Endothelial cell of umbilical vein (primary cell): ENCODE data around the gene STAT5B. TPM values are rescaled to one million over a fixed set of nuclear protein-coding genes. Genes with fewer than 3 reads are reported as not detected.

ENCODE experiments used
- BruUV-seq: library from RNA; stranded (reverse); fragments of 400-500 nt; replicated peaks from 2 replicates; lab custom pipeline; 2021; lab: Mats Ljungman, UMichigan
- CTCF ChIA-PET: fragments of 300-600, 350-600 bp; sonication (Branson Sonifier 250); formaldehyde crosslinking; loops from one replicate; lab custom pipeline; 2021; ENCODE audit warnings: antibody characterized with exemption, inconsistent platforms; lab: Charles Lee
- POLR2A ChIA-PET: fragments of 300-600, 350-600 bp; sonication (Branson Sonifier 250); formaldehyde crosslinking; loops from one replicate; lab custom pipeline; 2021; ENCODE audit warnings: antibody characterized with exemption, inconsistent platforms; lab: Charles Lee
- DNase-seq: peaks from one replicate; pipeline ENCODE4 v3.0.0-alpha.2; 2011; ENCODE audit warnings: low read depth, low spot score
- FAIRE-seq: peaks from 2 replicates; lab custom pipeline; 2011; peaks lifted over from hg19 to GRCh38; lab: Jason Lieb, UNC
- H2AFZ ChIP-seq: 2 replicates; pipeline ENCODE4 v1.6.0; 2012; ENCODE audit warnings: low read depth, low read length, control low read depth, inconsistent platforms
- H3K27ac ChIP-seq: 2 replicates; pipeline ENCODE4 v1.5.1; 2011; ENCODE audit warnings: low read depth, mild to moderate bottlenecking, control low read depth, low read length, moderate library complexity; ENCODE audit not compliant: insufficient read depth
- H3K27me3 ChIP-seq, 2 experiments: 2 replicates each; pipeline versions ENCODE4 v1.6.0 to v1.6.1; 2011; ENCODE audit warnings: low read length in 2 of 2, mixed read lengths in 1 of 2; ENCODE audit not compliant: control insufficient read depth in 2 of 2, insufficient read depth in 2 of 2
- H3K36me3 ChIP-seq, 2 experiments: 2 replicates in 1 of 2; 3 replicates in 1 of 2; pipeline ENCODE4 v1.5.1; 2011; ENCODE audit warnings: low read length in 2 of 2, mild to moderate bottlenecking in 1 of 2, moderate library complexity in 1 of 2; ENCODE audit not compliant: control insufficient read depth in 2 of 2, insufficient read depth in 2 of 2; ENCODE audit errors: extremely low read depth in 1 of 2
- H3K4me1 ChIP-seq: 3 replicates; pipeline ENCODE4 v1.5.1; 2011; ENCODE audit warnings: mild to moderate bottlenecking, low read length; ENCODE audit not compliant: control insufficient read depth, insufficient read depth; ENCODE audit errors: extremely low read depth
- H3K4me2 ChIP-seq: 2 replicates; pipeline ENCODE4 v1.6.1; 2011; ENCODE audit warnings: low read length, control low read depth, mixed read lengths; ENCODE audit not compliant: insufficient read depth
- H3K4me3 ChIP-seq, 3 experiments: fragments of 200-600 bp in 1 of 3; sonication (generic), shearing (Covaris generic) in 1 of 3; replicated peaks in 1 of 3; 2 replicates each; pipeline ENCODE4 v1.5.1; 2011 to 2016; ENCODE audit warnings: control low read depth in 3 of 3, low read length in 3 of 3, mild to moderate bottlenecking in 2 of 3, inconsistent platforms in 1 of 3, low read depth in 1 of 3, moderate library complexity in 1 of 3; ENCODE audit not compliant: insufficient read depth in 1 of 3
- H3K79me2 ChIP-seq: 2 replicates; pipeline ENCODE4 v1.6.0; 2012; ENCODE audit warnings: low read length, inconsistent platforms; ENCODE audit not compliant: control insufficient read depth, insufficient read depth
- H3K9ac ChIP-seq: replicated peaks from 2 replicates; pipeline ENCODE3; 2011; ENCODE audit warnings: low read length, control low read depth; ENCODE audit not compliant: insufficient read depth; ENCODE audit errors: extremely low read depth
- H3K9me1 ChIP-seq: replicated peaks from 3 replicates; pipeline ENCODE4 v1.6.0; 2011; ENCODE audit warnings: mild to moderate bottlenecking, low read length; ENCODE audit not compliant: control insufficient read depth, insufficient read depth; ENCODE audit errors: extremely low read depth
- H3K9me3 ChIP-seq: replicated peaks from 2 replicates; pipeline ENCODE4 v1.5.1; 2012; ENCODE audit warnings: low read length, inconsistent platforms; ENCODE audit not compliant: control insufficient read depth, insufficient read depth
- H4K20me1 ChIP-seq: replicated peaks from 2 replicates; pipeline ENCODE3; 2011; ENCODE audit warnings: mild to moderate bottlenecking, low read length; ENCODE audit not compliant: control insufficient read depth, insufficient read depth; ENCODE audit errors: extremely low read depth
- CTCF ChIP-seq, 2 donors: IDR thresholded peaks; 1 replicate in 1 of 2; 2 replicates in 1 of 2; pipeline ENCODE4 v1.5.1; 2011; ENCODE audit warnings: low read length in 2 of 2, mild to moderate bottlenecking in 2 of 2, moderate library complexity in 2 of 2, control low read depth in 1 of 2, inconsistent platforms in 1 of 2, low read depth in 1 of 2; ENCODE audit not compliant: insufficient read depth in 1 of 2; ENCODE audit errors: extremely low read depth in 1 of 2
- EZH2 ChIP-seq: IDR thresholded peaks from 2 replicates; pipeline ENCODE4 v1.6.1; 2012; ENCODE audit warnings: borderline replicate concordance, low read depth, mild to moderate bottlenecking, moderate library complexity, low read length, inconsistent platforms; ENCODE audit not compliant: severe bottlenecking
- FOS ChIP-seq: IDR thresholded peaks from 2 replicates; pipeline ENCODE4 v1.6.1; 2011; ENCODE audit warnings: mild to moderate bottlenecking, low read length, moderate library complexity, borderline replicate concordance; ENCODE audit not compliant: insufficient read depth
- GATA2 ChIP-seq: IDR thresholded peaks from 2 replicates; pipeline ENCODE4 v1.7.0; 2011; ENCODE audit warnings: low read depth, mild to moderate bottlenecking, moderate library complexity, mixed read lengths, low read length; ENCODE audit not compliant: insufficient read length, insufficient read depth
- JUN ChIP-seq: IDR thresholded peaks from 2 replicates; pipeline ENCODE4 v1.6.1; 2011; ENCODE audit warnings: borderline replicate concordance, low read depth; ENCODE audit not compliant: insufficient read length, insufficient read depth
- MYC ChIP-seq: IDR thresholded peaks from one replicate; pipeline ENCODE4 v1.6.1; 2011; ENCODE audit warnings: mild to moderate bottlenecking, low read depth, low read length
- POLR2A ChIP-seq: IDR thresholded peaks from 2 replicates; pipeline ENCODE4 v1.6.1; 2012; ENCODE audit warnings: low read depth, mild to moderate bottlenecking, control low read depth, low read length
- POLR2AphosphoS5 ChIP-seq: IDR thresholded peaks from 2 replicates; pipeline ENCODE4 v1.6.1; 2012; ENCODE audit warnings: low read depth, mild to moderate bottlenecking, control low read depth, low read length, moderate library complexity; ENCODE audit not compliant: insufficient read depth
- dilution Hi-C: fragments of 300-500 bp; cut with MboI; formaldehyde crosslinking; loops from one replicate; pipeline ENCODE4 v1.15.0; 2019; ENCODE audit warnings: low sequenced_read_pairs; ENCODE audit not compliant: extremely low pct_ligation_motif_present
- intact Hi-C: fragments of 100-400 bp; cut with micrococcal nuclease; formaldehyde crosslinking; loops from one replicate; pipeline ENCODE4 v1.10.0; 2022
- polyA plus RNA-seq, 4 experiments: library from polyadenylated mRNA; depleted of rRNA in 3 of 4; stranded (reverse) in 3 of 4; unstranded in 1 of 4; fragments of >200 nt; gene quantifications; 2 replicates each; pipeline versions ENCODE4 v1.2.1 to v1.2.3, GENCODE V29; 2011 to 2012; ENCODE audit warnings: missing spikeins in 1 of 4
- total RNA-seq: library from RNA; stranded (reverse); gene quantifications from 2 replicates; pipeline ENCODE4 v1.2.3, GENCODE V29; 2021
- TF ChIP-seq, protein P1 (sequence below): IDR thresholded peaks from 2 replicates; pipeline ENCODE4 v1.6.1; 2011; ENCODE audit not compliant: insufficient read depth, insufficient read length

The STAT5B gene
- total and polyA plus RNA-seq, 2 donors (not counting 3 experiments of a cell fraction or from before 2014, with no cell fraction given) = 43.3 to 53.7 TPM

DNA sequence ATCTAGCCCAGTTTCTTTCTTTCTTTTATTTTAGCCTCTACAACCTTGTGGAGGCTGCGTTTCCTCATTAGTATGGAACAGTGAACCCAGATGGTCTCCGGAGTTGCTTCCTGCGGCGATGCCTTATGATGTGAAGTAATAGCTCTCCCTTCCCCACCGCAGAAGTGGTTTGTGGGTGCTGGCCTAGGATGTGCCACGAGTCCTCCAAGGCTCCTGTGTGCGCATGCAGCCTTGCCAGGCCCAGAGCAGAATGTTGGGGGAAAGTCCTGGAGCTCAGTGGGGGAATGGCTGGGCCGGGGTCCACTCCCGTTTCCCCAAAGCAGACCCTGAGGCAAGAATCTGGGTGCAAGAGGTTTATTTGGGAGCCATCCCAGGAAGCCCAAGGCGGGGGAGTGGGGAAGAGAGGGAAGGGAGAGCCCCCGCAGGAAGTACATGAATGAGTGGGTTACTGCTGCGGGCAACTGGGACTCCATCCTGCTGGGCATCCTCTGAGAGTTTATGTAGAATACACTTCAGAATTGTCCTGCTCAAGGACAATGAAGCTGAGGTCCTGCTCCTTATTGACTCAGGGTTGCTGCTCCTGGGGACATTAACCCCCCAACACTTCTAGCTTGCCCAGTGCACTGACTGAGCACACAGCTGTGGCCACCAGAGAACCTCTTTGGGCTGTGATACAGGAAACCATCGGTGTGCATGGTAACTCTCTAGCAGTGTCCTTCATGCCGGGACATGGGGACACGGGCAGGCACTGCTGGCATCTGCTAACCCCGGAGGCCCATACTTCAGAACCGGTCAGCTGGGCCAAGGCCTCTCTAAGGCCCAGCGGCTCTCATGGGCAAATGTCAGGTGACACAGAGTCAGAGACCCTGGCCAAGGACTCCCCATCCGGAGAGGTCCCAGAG is 87.2 kb downstream of the STAT5B start:
- Histone ChIP-seq H3K4me2 (no peak overlapping the region), H4K20me1 (no peaks in the 10 kb centered on the region), H3K9me3 (no peaks in the 10 kb centered on the region), H3K36me3 (no peaks in the 10 kb centered on the region), H3K4me3 (no peak overlapping the region), H3K9me1 (no peaks in the 10 kb centered on the region), H3K9ac (no peak overlapping the region), H3K79me2 (no peaks in the 10 kb centered on the region), H2AFZ (no peak overlapping the region), H3K27ac (no peak overlapping the region), H3K27me3 (no peaks in the 10 kb centered on the region), H3K4me1 (peaks cover 3% of the 10 kb centered on the region)
- ChIA-PET POLR2A (no interaction called here), CTCF (no interaction called here)
- no peak for FAIRE-seq
- intact Hi-C loops = no loop called here
- dilution Hi-C loops = no loop called here
- BruUV-seq = no TSS peak
- TF ChIP-seq, protein P1, sequence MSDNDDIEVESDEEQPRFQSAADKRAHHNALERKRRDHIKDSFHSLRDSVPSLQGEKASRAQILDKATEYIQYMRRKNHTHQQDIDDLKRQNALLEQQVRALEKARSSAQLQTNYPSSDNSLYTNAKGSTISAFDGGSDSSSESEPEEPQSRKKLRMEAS = no peak
- TF ChIP-seq GATA2 (no peak), EZH2 (no peak), POLR2AphosphoS5 (no peak), POLR2A (no peak), FOS (no peak), CTCF (IDR thresholded peaks at IDR 0.05; ENCODE audit: extremely low read depth in 1 of 2, insufficient read depth in 1 of 2, low read depth in 1 of 2, low read length in 2 of 2) (no peak), MYC (no peak), JUN (no peak)
- no peak for DNase-seq
